Measurements from ENCODE around the gene MIER3. TPM values are rescaled to one million over a fixed set of nuclear protein-coding genes. Genes with fewer than 3 reads are reported as not detected.

The MIER3 gene
- polyA plus RNA-seq, 1 donor from 2014 or later = 7.4 TPM

- Mint-ChIP-seq H3K27me3 (no peaks in the 10 kb centered on the region), H3K4me1 (no peaks in the 10 kb centered on the region), H3K27ac (no peak overlapping the region), H3K9me3 (no peaks in the 10 kb centered on the region), H3K4me3 (no peak overlapping the region), H3K36me3 (peaks cover 4% of the 10 kb centered on the region)
Observed at GRCh38 chr5:56934325-56934724, 17.6 kb downstream of the MIER3 start.

- no peaks in the 10 kb centered on the region for H3K9me3 Mint-ChIP-seq
- H3K27ac Mint-ChIP-seq = no peak overlapping the region
- no peaks in the 10 kb centered on the region for H3K27me3 Mint-ChIP-seq
- peaks cover 0 to 1% (median 0%) of the 10 kb centered on the region in 3 donors for H3K4me1 Mint-ChIP-seq
- peaks cover 2% of the 10 kb centered on the region for H3K36me3 Mint-ChIP-seq
- no peak overlapping the region for H3K4me3 Mint-ChIP-seq
Observed at GRCh38 chr5:56922922-56923321, 29.0 kb downstream of the MIER3 start.

- no peaks in the 10 kb centered on the region for H3K9me3 Mint-ChIP-seq
- no peak overlapping the region for H3K27ac Mint-ChIP-seq
- no peak overlapping the region for H3K4me3 Mint-ChIP-seq
- peaks cover 0 to 1% (median 0%) of the 10 kb centered on the region in 3 donors for H3K4me1 Mint-ChIP-seq
- no peaks in the 10 kb centered on the region for H3K27me3 Mint-ChIP-seq
- no peaks in the 10 kb centered on the region for H3K36me3 Mint-ChIP-seq
Observed at GRCh38 chr5:56919942-56920662, 31.8 kb downstream of the MIER3 start.

- Mint-ChIP-seq H3K4me3 (no peak overlapping the region), H3K27ac (no peak overlapping the region), H3K4me1 (peaks cover 0 to 1% (median 0%) of the 10 kb centered on the region in 3 donors), H3K9me3 (no peaks in the 10 kb centered on the region), H3K27me3 (no peaks in the 10 kb centered on the region), H3K36me3 (no peaks in the 10 kb centered on the region)
Observed at GRCh38 chr5:56918054-56918453, 33.9 kb downstream of the MIER3 start.

- H3K36me3 Mint-ChIP-seq = no peaks in the 10 kb centered on the region
- H3K4me3 Mint-ChIP-seq = no peak overlapping the region
- no peaks in the 10 kb centered on the region for H3K9me3 Mint-ChIP-seq
- no peaks in the 10 kb centered on the region for H3K27me3 Mint-ChIP-seq
- peaks cover 0 to 1% (median 0%) of the 10 kb centered on the region in 3 donors for H3K4me1 Mint-ChIP-seq
- peak overlapping the region in 1 of 3 donors; percentile 40 for H3K27ac Mint-ChIP-seq
Observed at GRCh38 chr5:56917534-56917933, 34.4 kb downstream of the MIER3 start.

- no peaks in the 10 kb centered on the region for H3K9me3 Mint-ChIP-seq
- no peak overlapping the region for H3K4me3 Mint-ChIP-seq
- no peaks in the 10 kb centered on the region for H3K27me3 Mint-ChIP-seq
- H3K4me1 Mint-ChIP-seq = peaks cover 4 to 12% (median 8%) of the 10 kb centered on the region in 3 donors
- no peak overlapping the region for H3K27ac Mint-ChIP-seq
- H3K36me3 Mint-ChIP-seq = no peaks in the 10 kb centered on the region
Observed at GRCh38 chr5:56914678-56915077, 37.2 kb downstream of the MIER3 start.

GRCh38 chr5:56913766-56914165 is 38.2 kb downstream of the MIER3 start:
- Mint-ChIP-seq H3K4me1 (peaks cover 7 to 12% (median 11%) of the 10 kb centered on the region in 3 donors), H3K27ac (no peak overlapping the region), H3K4me3 (no peak overlapping the region), H3K36me3 (no peaks in the 10 kb centered on the region), H3K27me3 (no peaks in the 10 kb centered on the region), H3K9me3 (no peaks in the 10 kb centered on the region)

- Mint-ChIP-seq H3K4me3 (peak overlapping the region; percentile 88 to 99 (median 96)), H3K27me3 (peaks cover 3% of the 10 kb centered on the region), H3K4me1 (peaks cover 14 to 19% (median 17%) of the 10 kb centered on the region in 3 donors), H3K36me3 (no peaks in the 10 kb centered on the region), H3K27ac (peak overlapping the region; percentile 76 to 96 (median 84)), H3K9me3 (peaks cover 0 to 5% (median 0%) of the 10 kb centered on the region in 3 donors)
Observed at GRCh38 chr5:56910210-56910965, 41.5 kb downstream of the MIER3 start.

GRCh38 chr5:56909294-56910209 is 42.4 kb downstream of the MIER3 start, which contains the start of gene SETD9:
TSS of gene SETD9 (plus strand) at chr5:56909596. CDS start at chr5:56909646, 50 bp downstream.
- Mint-ChIP-seq H3K36me3 (no peaks in the 10 kb centered on the region), H3K4me1 (peaks cover 14 to 19% (median 17%) of the 10 kb centered on the region in 3 donors), H3K9me3 (peaks cover 0 to 5% (median 0%) of the 10 kb centered on the region in 3 donors), H3K4me3 (peak within 1 kb of the TSS; percentile 88 to 99 (median 96)), H3K27ac (peak within 1 kb of the TSS; percentile 76 to 96 (median 84)), H3K27me3 (peaks cover 3% of the 10 kb centered on the region)

GRCh38 chr5:56908942-56909293 is 43.0 kb downstream of the MIER3 start:
- Mint-ChIP-seq H3K36me3 (no peaks in the 10 kb centered on the region), H3K27me3 (peaks cover 3% of the 10 kb centered on the region), H3K4me1 (peaks cover 14 to 19% (median 17%) of the 10 kb centered on the region in 3 donors), H3K4me3 (peak overlapping the region; percentile 88 to 99 (median 96)), H3K27ac (peak overlapping the region; percentile 76 to 88 (median 84)), H3K9me3 (peaks cover 0 to 5% (median 3%) of the 10 kb centered on the region in 3 donors)

GRCh38 chr5:56900858-56901578 is 50.9 kb downstream of the MIER3 start:
- Mint-ChIP-seq H3K36me3 (peaks cover 3% of the 10 kb centered on the region), H3K4me1 (peaks cover 0 to 4% (median 0%) of the 10 kb centered on the region in 3 donors), H3K9me3 (peaks cover 0 to 4% (median 0%) of the 10 kb centered on the region in 3 donors), H3K4me3 (no peak overlapping the region), H3K27ac (no peak overlapping the region), H3K27me3 (no peaks in the 10 kb centered on the region)

- Mint-ChIP-seq H3K36me3 (peaks cover 3% of the 10 kb centered on the region), H3K4me3 (no peak overlapping the region), H3K4me1 (peaks cover 0 to 4% (median 0%) of the 10 kb centered on the region in 3 donors)
Observed at GRCh38 chr5:56900395-56900794, 51.5 kb downstream of the MIER3 start.

GRCh38 chr5:56898213-56898612 is 53.7 kb downstream of the MIER3 start:
- H3K27me3 Mint-ChIP-seq = no peaks in the 10 kb centered on the region
- peaks cover 3% of the 10 kb centered on the region for H3K36me3 Mint-ChIP-seq
- peak overlapping the region in 2 of 3 donors; percentile 6 to 36 for H3K27ac Mint-ChIP-seq
- H3K9me3 Mint-ChIP-seq = no peaks in the 10 kb centered on the region
- H3K4me1 Mint-ChIP-seq = peaks cover 4 to 5% (median 5%) of the 10 kb centered on the region in 3 donors
- H3K4me3 Mint-ChIP-seq = peak overlapping the region in 1 of 4 donors; percentile 36

More at GRCh38 chr5:56900395-56900794, 51.5 kb downstream of the MIER3 start:
- H3K9me3 Mint-ChIP-seq = peaks cover 0 to 4% (median 0%) of the 10 kb centered on the region in 3 donors
- H3K27ac Mint-ChIP-seq = no peak overlapping the region
- H3K27me3 Mint-ChIP-seq = no peaks in the 10 kb centered on the region

- H3K4me1 Mint-ChIP-seq = peaks cover 5 to 8% (median 7%) of the 10 kb centered on the region in 3 donors
- no peaks in the 10 kb centered on the region for H3K9me3 Mint-ChIP-seq
- H3K27ac Mint-ChIP-seq = peak overlapping the region in 2 of 3 donors; percentile 19 to 41
- H3K27me3 Mint-ChIP-seq = no peaks in the 10 kb centered on the region
- H3K4me3 Mint-ChIP-seq = peak overlapping the region in 2 of 4 donors; percentile 7 to 11
- H3K36me3 Mint-ChIP-seq = peaks cover 7% of the 10 kb centered on the region
Observed at GRCh38 chr5:56896763-56897162, 55.2 kb downstream of the MIER3 start.

Measured in IgD-negative memory B cell (primary cell).